Measurements from ENCODE around the gene FOXD4L3. TPM values are rescaled to one million over a fixed set of nuclear protein-coding genes. Genes with fewer than 3 reads are reported as not detected.
"Not testable (repeated sequence)": the region's sequence is repeated elsewhere in the genome, so short reads cannot be mapped to it uniquely, and the experiment has no call there.

FOXD4L3 gene
- total RNA-seq, 5 donors from 2014 or later (not counting 1 experiment from before 2014, with no cell fraction given): 0.38 TPM; not detected in 4

- CTCF ChIA-PET; DNase-seq; ATAC-seq (replicated peaks in 1 of 4); H3K9me3 Mint-ChIP-seq; H3K4me3 Mint-ChIP-seq; H3K9me3 ChIP-seq; H3K27me3 Mint-ChIP-seq; H3K27ac ChIP-seq (ENCODE audit: low read length); H3K36me3 ChIP-seq (ENCODE audit: control insufficient read depth in 2 of 2, extremely low read depth in 1 of 2, insufficient read depth in 1 of 2, low read length in 1 of 2); H3K4me3 ChIP-seq (ENCODE audit: control insufficient read depth in 1 of 2, extremely low read depth in 1 of 2, low read length in 1 of 2); POLR2A ChIA-PET; H3K27ac Mint-ChIP-seq; H3K4me1 Mint-ChIP-seq; H3K27me3 ChIP-seq (replicated peaks in 1 of 2; ENCODE audit: control insufficient read depth in 2 of 2, extremely low read depth in 1 of 2, insufficient read depth in 2 of 2, low read length in 1 of 2); H3K36me3 Mint-ChIP-seq; H3K4me1 ChIP-seq (ENCODE audit: control insufficient read depth in 1 of 2, extremely low read depth in 1 of 2, insufficient read depth in 2 of 2, low read length in 2 of 2): not testable (repeated sequence)
- WGBS (ENCODE audit: insufficient coverage): no CpG with 5 or more reads among the region's 11 CpGs
Measured at GRCh38 chr9:68330531-68331173, 28.0 kb downstream of the FOXD4L3 start.

- CTCF ChIA-PET; H3K4me1 ChIP-seq (ENCODE audit: control insufficient read depth in 1 of 2, extremely low read depth in 1 of 2, insufficient read depth in 2 of 2, low read length in 2 of 2); POLR2A ChIA-PET; DNase-seq; H3K27me3 Mint-ChIP-seq; H3K27me3 ChIP-seq (replicated peaks in 1 of 2; ENCODE audit: control insufficient read depth in 2 of 2, extremely low read depth in 1 of 2, insufficient read depth in 2 of 2, low read length in 1 of 2); H3K27ac ChIP-seq (ENCODE audit: low read length); ATAC-seq (replicated peaks in 1 of 4); H3K4me3 Mint-ChIP-seq; H3K4me3 ChIP-seq (ENCODE audit: control insufficient read depth in 1 of 2, extremely low read depth in 1 of 2, low read length in 1 of 2); H3K9me3 ChIP-seq; H3K36me3 Mint-ChIP-seq; H3K27ac Mint-ChIP-seq; H3K4me1 Mint-ChIP-seq; H3K9me3 Mint-ChIP-seq; H3K36me3 ChIP-seq (ENCODE audit: control insufficient read depth in 2 of 2, extremely low read depth in 1 of 2, insufficient read depth in 1 of 2, low read length in 1 of 2): not testable (repeated sequence)
- WGBS (ENCODE audit: insufficient coverage): no CpG with 5 or more reads among the region's 1 CpG
Measured at GRCh38 chr9:68332122-68332521, 29.5 kb downstream of the FOXD4L3 start.

DNA sequence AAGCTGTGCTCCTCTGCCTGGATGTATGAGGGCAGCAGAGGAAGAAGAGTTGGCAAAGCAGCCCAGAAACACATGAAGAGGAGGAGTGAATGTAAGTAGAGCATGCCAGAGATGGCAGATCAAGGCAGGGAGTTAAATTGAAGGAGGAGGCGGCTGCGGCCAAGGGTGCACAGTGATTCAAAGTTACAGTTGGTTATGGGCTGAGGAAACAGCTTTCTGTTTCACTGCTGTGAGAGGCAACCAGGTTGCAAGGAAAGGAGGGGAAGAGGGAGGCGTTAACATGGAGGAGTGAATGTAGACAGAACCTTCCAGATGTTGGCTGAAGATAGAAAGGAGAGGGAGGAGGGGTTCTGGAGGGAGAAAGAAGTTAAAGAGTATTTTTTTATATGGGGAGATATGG, 33.3 kb downstream of the FOXD4L3 start:
- WGBS (ENCODE audit: insufficient coverage): no CpG with 5 or more reads among the region's 3 CpGs

GRCh38 chr9:68336639-68337339, 34.1 kb downstream of the FOXD4L3 start:
- H3K9me3 Mint-ChIP-seq; ATAC-seq (replicated peaks in 1 of 4); H3K36me3 ChIP-seq (ENCODE audit: control insufficient read depth in 2 of 2, extremely low read depth in 1 of 2, insufficient read depth in 1 of 2, low read length in 1 of 2); H3K27me3 Mint-ChIP-seq; H3K4me1 Mint-ChIP-seq; H3K27ac ChIP-seq (ENCODE audit: low read length); CTCF ChIA-PET; H3K4me1 ChIP-seq (ENCODE audit: control insufficient read depth in 1 of 2, extremely low read depth in 1 of 2, insufficient read depth in 2 of 2, low read length in 2 of 2); H3K4me3 ChIP-seq (ENCODE audit: control insufficient read depth in 1 of 2, extremely low read depth in 1 of 2, low read length in 1 of 2); DNase-seq; POLR2A ChIA-PET; H3K36me3 Mint-ChIP-seq; H3K4me3 Mint-ChIP-seq; H3K27me3 ChIP-seq (replicated peaks in 1 of 2; ENCODE audit: control insufficient read depth in 2 of 2, extremely low read depth in 1 of 2, insufficient read depth in 2 of 2, low read length in 1 of 2); H3K9me3 ChIP-seq; H3K27ac Mint-ChIP-seq: not testable (repeated sequence)
- WGBS (ENCODE audit: insufficient coverage): no CpG with 5 or more reads among the region's 10 CpGs

More for the DNA sequence above, 33.3 kb downstream of the FOXD4L3 start:
- H3K27me3 Mint-ChIP-seq; CTCF ChIA-PET; POLR2A ChIA-PET; H3K9me3 Mint-ChIP-seq; H3K9me3 ChIP-seq; H3K27ac Mint-ChIP-seq; ATAC-seq (replicated peaks in 1 of 4); H3K36me3 ChIP-seq (ENCODE audit: control insufficient read depth in 2 of 2, extremely low read depth in 1 of 2, insufficient read depth in 1 of 2, low read length in 1 of 2); H3K4me3 ChIP-seq (ENCODE audit: control insufficient read depth in 1 of 2, extremely low read depth in 1 of 2, low read length in 1 of 2); H3K4me1 Mint-ChIP-seq; H3K4me3 Mint-ChIP-seq; H3K27ac ChIP-seq (ENCODE audit: low read length); H3K4me1 ChIP-seq (ENCODE audit: control insufficient read depth in 1 of 2, extremely low read depth in 1 of 2, insufficient read depth in 2 of 2, low read length in 2 of 2); H3K27me3 ChIP-seq (replicated peaks in 1 of 2; ENCODE audit: control insufficient read depth in 2 of 2, extremely low read depth in 1 of 2, insufficient read depth in 2 of 2, low read length in 1 of 2); DNase-seq; H3K36me3 Mint-ChIP-seq: not testable (repeated sequence)

DNA sequence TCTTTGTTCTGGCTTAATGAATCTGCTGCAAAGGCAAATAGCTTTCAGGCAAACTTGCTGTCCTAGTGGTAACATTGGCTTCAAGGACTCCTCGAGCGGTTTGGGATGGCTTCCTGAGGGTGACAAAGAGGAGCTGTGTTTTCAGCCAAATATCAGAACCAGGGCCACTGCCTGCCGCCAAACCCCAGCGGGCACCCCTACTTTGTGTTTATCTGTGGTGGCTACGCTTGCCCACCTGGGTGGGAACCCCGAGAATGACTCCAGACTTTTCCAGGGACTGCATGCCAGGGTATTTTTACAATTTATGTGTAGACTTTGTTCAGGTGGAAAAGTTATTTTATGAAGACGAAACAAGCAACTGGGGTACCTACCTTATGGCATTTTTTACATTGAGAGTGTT, 35.3 kb downstream of the FOXD4L3 start:
- H3K9me3 ChIP-seq; H3K4me3 ChIP-seq (ENCODE audit: control insufficient read depth in 1 of 2, extremely low read depth in 1 of 2, low read length in 1 of 2); DNase-seq; H3K4me3 Mint-ChIP-seq; H3K9me3 Mint-ChIP-seq; H3K27me3 Mint-ChIP-seq; H3K27ac Mint-ChIP-seq; H3K27ac ChIP-seq (ENCODE audit: low read length); H3K4me1 ChIP-seq (ENCODE audit: control insufficient read depth in 1 of 2, extremely low read depth in 1 of 2, insufficient read depth in 2 of 2, low read length in 2 of 2); POLR2A ChIA-PET; H3K4me1 Mint-ChIP-seq; CTCF ChIA-PET; H3K36me3 Mint-ChIP-seq; ATAC-seq (replicated peaks in 1 of 4); H3K27me3 ChIP-seq (replicated peaks in 1 of 2; ENCODE audit: control insufficient read depth in 2 of 2, extremely low read depth in 1 of 2, insufficient read depth in 2 of 2, low read length in 1 of 2); H3K36me3 ChIP-seq (ENCODE audit: control insufficient read depth in 2 of 2, extremely low read depth in 1 of 2, insufficient read depth in 1 of 2, low read length in 1 of 2): not testable (repeated sequence)
- 63% methylated on average over 4 of the region's 7 CpGs for WGBS (ENCODE audit: insufficient coverage)

DNA sequence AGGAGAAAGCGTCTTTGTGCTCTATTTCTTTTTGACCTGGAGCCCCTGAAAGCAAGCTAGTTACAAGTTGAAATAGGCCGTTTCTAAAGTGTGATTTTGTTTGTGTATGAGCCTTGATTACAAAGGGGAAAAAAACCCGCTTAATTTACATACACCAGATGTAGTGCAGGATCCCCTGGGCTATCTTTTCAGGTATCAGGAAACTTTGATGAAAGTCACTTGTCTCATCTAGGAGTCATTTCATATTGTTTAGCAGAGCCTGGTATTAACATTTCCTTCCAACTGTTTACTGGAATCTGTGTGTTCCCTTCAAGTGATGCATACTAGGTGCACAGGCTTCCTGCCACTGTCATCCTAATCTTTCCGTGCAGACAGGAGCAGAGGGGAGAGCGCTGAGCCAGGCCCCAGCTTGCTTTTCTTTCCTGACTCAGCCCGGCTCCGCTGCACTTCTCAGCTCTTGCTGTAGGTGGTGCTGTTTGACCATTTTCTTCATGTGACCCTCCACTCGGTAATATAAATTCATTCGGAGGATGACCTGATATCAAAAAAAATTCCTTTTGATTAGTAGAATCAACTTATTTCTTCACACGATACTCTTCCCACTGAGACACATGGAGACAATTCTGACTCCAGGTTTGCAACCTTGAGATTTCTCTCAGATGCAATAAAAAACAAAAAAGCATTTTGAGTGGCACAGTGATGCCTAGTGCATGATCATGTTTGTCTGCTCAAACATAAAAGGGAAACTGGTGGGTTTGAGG, 39.8 kb downstream of the FOXD4L3 start:
- peak in 1 of 35 experiments; percentile 8 for DNase-seq
- CTCF ChIA-PET, H3K36me3 Mint-ChIP-seq: not testable (repeated sequence)

More for the DNA sequence above, 39.8 kb downstream of the FOXD4L3 start:
- H3K9me3 Mint-ChIP-seq; H3K4me1 ChIP-seq (ENCODE audit: control insufficient read depth in 1 of 2, extremely low read depth in 1 of 2, insufficient read depth in 2 of 2, low read length in 2 of 2); H3K27ac ChIP-seq (ENCODE audit: low read length); H3K27ac Mint-ChIP-seq; H3K9me3 ChIP-seq; H3K36me3 ChIP-seq (ENCODE audit: control insufficient read depth in 2 of 2, extremely low read depth in 1 of 2, insufficient read depth in 1 of 2, low read length in 1 of 2); H3K4me3 ChIP-seq (ENCODE audit: control insufficient read depth in 1 of 2, extremely low read depth in 1 of 2, low read length in 1 of 2); H3K27me3 ChIP-seq (replicated peaks in 1 of 2; ENCODE audit: control insufficient read depth in 2 of 2, extremely low read depth in 1 of 2, insufficient read depth in 2 of 2, low read length in 1 of 2); H3K27me3 Mint-ChIP-seq; POLR2A ChIA-PET; H3K4me3 Mint-ChIP-seq; H3K4me1 Mint-ChIP-seq: not testable (repeated sequence)
- no CpG with 5 or more reads among the region's 10 CpGs for WGBS (ENCODE audit: insufficient coverage)
- ATAC-seq (replicated peaks in 1 of 4): peak; percentile 71 to 84 (median 80)

Measured in T-cell (primary cell).